Measurements from ENCODE around the gene DNAH14. TPM values are rescaled to one million over a fixed set of nuclear protein-coding genes. Genes with fewer than 3 reads are reported as not detected.
"Not testable (repeated sequence)": the region's sequence is repeated elsewhere in the genome, so short reads cannot be mapped to it uniquely, and the experiment has no call there.

Gene DNAH14
- total RNA-seq (under 1 TPM; 0.27 to 0.34 TPM), total RNA-seq (0 to 1.7 (median 0.29) reads per million in 172 experiments)
- 0.04 TPM for polyA plus RNA-seq (2013, experiment 1 of 2)
- 0.41 TPM for polyA plus RNA-seq (2013, experiment 2 of 2)

GRCh38 chr1:224929335-224930237 is at the start of gene DNAH14:
TSS of gene DNAH14 (plus strand) at chr1:224929675. CDS start at chr1:224952703, 23,028 bp downstream.
- no peak within 1 kb of the TSS for H3K27ac Mint-ChIP-seq
- CTCF ChIA-PET = no interaction called here
- POLR2A ChIA-PET = no interaction called here

GRCh38 chr1:224880593-224881307 is 48.7 kb upstream of the DNAH14 start:
- H3K27ac Mint-ChIP-seq = no peak overlapping the region
- ChIA-PET CTCF (interaction anchor here (0.6 kb wide), 1 partner anchor 24 kb away, joined by 3 read pairs; no protein-coding TSS in a partner anchor), POLR2A (no interaction called here)
- ATAC-seq (ENCODE audit: poor library complexity) (no peak), DNase-seq (no peak)
- Histone ChIP-seq H3K4me3 (ENCODE audit: low read length) (no peak overlapping the region), H3K9me3 (ENCODE audit: control insufficient read depth in 1 of 2, insufficient read depth in 1 of 2, low read length in 2 of 2) (peaks cover 0 to 4% of the 10 kb centered on the region in 2 experiments), H3K27me3 (ENCODE audit: control insufficient read depth in 1 of 2, insufficient read depth in 2 of 2, low read length in 2 of 2) (peaks cover 0 to 4% of the 10 kb centered on the region in 2 experiments), H3K4me1 (ENCODE audit: insufficient read depth, low read length) (no peaks in the 10 kb centered on the region), H3K36me3 (ENCODE audit: insufficient read depth, low read length) (no peaks in the 10 kb centered on the region), H3K27ac (ENCODE audit: low read depth in 1 of 2, low read length in 2 of 2) (no peak overlapping the region)
- TF ChIP-seq CTCF (IDR thresholded peaks at IDR 0.05) = no peak
- no peaks in the 10 kb centered on the region for H3K36me3 Mint-ChIP-seq (ENCODE audit: low read depth)
- H3K27me3 Mint-ChIP-seq = peaks cover 38% of the 10 kb centered on the region
- intact Hi-C loops (cut with DNase I, micrococcal nuclease) = no loop called here
- H3K9me3 Mint-ChIP-seq = peaks cover 5% of the 10 kb centered on the region
- no peak overlapping the region for H3K4me3 Mint-ChIP-seq
- no peaks in the 10 kb centered on the region for H3K4me1 Mint-ChIP-seq (ENCODE audit: low read depth)

More at GRCh38 chr1:224929335-224930237, at the start of gene DNAH14:
- Histone ChIP-seq H3K27ac (ENCODE audit: low read depth in 1 of 2, low read length in 2 of 2) (no peak within 1 kb of the TSS), H3K4me1 (ENCODE audit: insufficient read depth, low read length) (peaks cover 4% of the 10 kb centered on the region), H3K27me3 (ENCODE audit: control insufficient read depth in 1 of 2, insufficient read depth in 2 of 2, low read length in 2 of 2) (peaks cover 8 to 12% of the 10 kb centered on the region in 2 experiments), H3K36me3 (ENCODE audit: insufficient read depth, low read length) (no peaks in the 10 kb centered on the region), H3K9me3 (ENCODE audit: control insufficient read depth in 1 of 2, insufficient read depth in 1 of 2, low read length in 2 of 2) (peaks cover 5 to 26% of the 10 kb centered on the region in 2 experiments), H3K4me3 (ENCODE audit: low read length) (peak within 1 kb of the TSS; percentile 22)
- H3K9me3 Mint-ChIP-seq = peaks cover 13% of the 10 kb centered on the region
- no peaks in the 10 kb centered on the region for H3K4me1 Mint-ChIP-seq (ENCODE audit: low read depth)
- DNase-seq = peak in 2 of 14 experiments; percentile 3 to 7
- intact Hi-C loops (cut with DNase I, micrococcal nuclease) = no loop called here
- peaks cover 57% of the 10 kb centered on the region for H3K27me3 Mint-ChIP-seq
- H3K4me3 Mint-ChIP-seq = peak within 1 kb of the TSS; percentile 70
- no peak for ATAC-seq (ENCODE audit: poor library complexity)
- peaks cover 8% of the 10 kb centered on the region for H3K36me3 Mint-ChIP-seq (ENCODE audit: low read depth)
- no peak for TF ChIP-seq CTCF (IDR thresholded peaks at IDR 0.05)

- H3K36me3 ChIP-seq (ENCODE audit: insufficient read depth, low read length); H3K4me1 ChIP-seq (ENCODE audit: insufficient read depth, low read length); H3K4me3 Mint-ChIP-seq; H3K27ac ChIP-seq (ENCODE audit: low read depth in 1 of 2, low read length in 2 of 2); ATAC-seq (ENCODE audit: poor library complexity); H3K4me3 ChIP-seq (ENCODE audit: low read length); H3K36me3 Mint-ChIP-seq (ENCODE audit: low read depth); intact Hi-C loops (cut with DNase I, micrococcal nuclease); POLR2A ChIA-PET; H3K27me3 ChIP-seq (ENCODE audit: control insufficient read depth in 1 of 2, insufficient read depth in 2 of 2, low read length in 2 of 2); DNase-seq; H3K9me3 Mint-ChIP-seq; H3K4me1 Mint-ChIP-seq (ENCODE audit: low read depth); H3K9me3 ChIP-seq (ENCODE audit: control insufficient read depth in 1 of 2, insufficient read depth in 1 of 2, low read length in 2 of 2); H3K27ac Mint-ChIP-seq: not testable (repeated sequence)
- CTCF ChIA-PET = interaction anchor here (0.6 kb wide), 1 partner anchor 23 kb away, joined by 3 read pairs; no protein-coding TSS in a partner anchor
- H3K27me3 Mint-ChIP-seq = peaks cover 33% of the 10 kb centered on the region
Measured at GRCh38 chr1:224881308-224881692, 48.2 kb upstream of the DNAH14 start.

Measured in CD4-positive, alpha-beta T cell (primary cell).